ENCODE data around the gene SLC16A10. TPM values are rescaled to one million over a fixed set of nuclear protein-coding genes. Genes with fewer than 3 reads are reported as not detected.

Gene SLC16A10
- total and polyA plus RNA-seq, 2 of the 4 experiments (the other 2 are of a cell fraction), result not detected

DNA sequence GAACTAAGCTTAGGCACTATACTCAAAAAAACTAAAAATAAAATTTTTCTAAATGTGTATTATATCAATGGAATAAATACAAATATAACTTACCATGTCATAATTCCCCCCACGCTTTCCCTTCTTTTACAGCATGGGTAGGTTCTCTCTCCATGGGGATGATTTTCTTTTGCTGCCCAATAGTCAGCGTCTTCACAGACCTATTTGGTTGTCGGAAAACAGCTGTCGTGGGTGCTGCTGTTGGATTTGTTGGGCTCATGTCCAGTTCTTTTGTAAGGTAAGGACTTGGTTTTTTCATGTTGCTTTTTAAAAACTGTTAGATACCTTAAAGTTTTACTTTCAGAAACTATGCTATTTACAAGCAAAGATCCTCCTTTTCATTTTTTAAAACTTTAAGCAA, 85.3 kb downstream of the SLC16A10 start:
- Histone ChIP-seq H3K4me3 (ENCODE audit: insufficient read depth, low read depth, low read length) (no peak overlapping the region), H3K4me1 (ENCODE audit: control insufficient read depth, insufficient read depth, low read length) (no peaks in the 10 kb centered on the region), H4K91ac (ENCODE audit: insufficient read depth, low read depth, low read length) (no peak overlapping the region), H2BK15ac (ENCODE audit: low read depth, low read length) (no peak overlapping the region), H3K36me3 (ENCODE audit: control insufficient read depth, insufficient read depth, low read length) (no peaks in the 10 kb centered on the region), H3K56ac (ENCODE audit: extremely low read depth, insufficient read depth, low read length) (no peak overlapping the region), H3K14ac (replicated peaks; ENCODE audit: low read depth, low read length) (no peak overlapping the region), H4K20me1 (ENCODE audit: insufficient read depth, low read length) (no peaks in the 10 kb centered on the region), H3K79me1 (ENCODE audit: low read depth in 1 of 2, low read length in 2 of 2) (no peaks in the 10 kb centered on the region), H3K18ac (ENCODE audit: low read depth, low read length) (no peak overlapping the region), H4K8ac (ENCODE audit: low read depth in 2 of 2, low read length in 2 of 2) (no peak overlapping the region), H4K5ac (ENCODE audit: low read depth, low read length) (no peak overlapping the region), H3K9me1 (ENCODE audit: insufficient read depth, low read length) (no peaks in the 10 kb centered on the region), H3K9me3 (ENCODE audit: control insufficient read depth, insufficient read depth, low read length) (no peaks in the 10 kb centered on the region), H2BK20ac (ENCODE audit: low read depth, low read length) (no peak overlapping the region), H2AK9ac (replicated peaks; ENCODE audit: low read depth, low read length, poor library complexity) (no peak overlapping the region), H3K4me2 (ENCODE audit: low read depth, low read length) (no peak overlapping the region), H2AFZ (replicated peaks; ENCODE audit: low read length, poor library complexity) (no peak overlapping the region), H2BK5ac (ENCODE audit: low read depth, low read length, poor library complexity, severe bottlenecking) (no peak overlapping the region), H3K27ac (ENCODE audit: insufficient read depth, low read length) (no peak overlapping the region), H2AK5ac (ENCODE audit: low read depth, low read length) (no peak overlapping the region), H3K4ac (ENCODE audit: low read depth, low read length) (no peak overlapping the region), H3K9ac (ENCODE audit: low read depth, low read length) (no peak overlapping the region), H3K27me3 (ENCODE audit: control insufficient read depth, insufficient read depth, low read length) (peaks cover 16% of the 10 kb centered on the region), H2BK120ac (ENCODE audit: low read depth, low read length) (no peak overlapping the region), H3K23ac (ENCODE audit: low read depth, low read length) (no peak overlapping the region)
- TF ChIP-seq FOS (IDR thresholded peaks at IDR 0.05; ENCODE audit: low read depth, low read length) (no peak), RAD21 (IDR thresholded peaks at IDR 0.05; ENCODE audit: low read length) (no peak), CHD1 (IDR thresholded peaks at IDR 0.05; ENCODE audit: low read depth, low read length) (no peak), BHLHE40 (IDR thresholded peaks at IDR 0.05; ENCODE audit: low read depth, low read length) (no peak), NFE2L2 (IDR thresholded peaks at IDR 0.05; ENCODE audit: low read depth, low read length) (no peak), SMC3 (IDR thresholded peaks at IDR 0.05; ENCODE audit: low read depth, low read length) (no peak), MAZ (IDR thresholded peaks at IDR 0.05; ENCODE audit: borderline replicate concordance, low read depth, low read length) (no peak)
- TF ChIP-seq, protein P1, sequence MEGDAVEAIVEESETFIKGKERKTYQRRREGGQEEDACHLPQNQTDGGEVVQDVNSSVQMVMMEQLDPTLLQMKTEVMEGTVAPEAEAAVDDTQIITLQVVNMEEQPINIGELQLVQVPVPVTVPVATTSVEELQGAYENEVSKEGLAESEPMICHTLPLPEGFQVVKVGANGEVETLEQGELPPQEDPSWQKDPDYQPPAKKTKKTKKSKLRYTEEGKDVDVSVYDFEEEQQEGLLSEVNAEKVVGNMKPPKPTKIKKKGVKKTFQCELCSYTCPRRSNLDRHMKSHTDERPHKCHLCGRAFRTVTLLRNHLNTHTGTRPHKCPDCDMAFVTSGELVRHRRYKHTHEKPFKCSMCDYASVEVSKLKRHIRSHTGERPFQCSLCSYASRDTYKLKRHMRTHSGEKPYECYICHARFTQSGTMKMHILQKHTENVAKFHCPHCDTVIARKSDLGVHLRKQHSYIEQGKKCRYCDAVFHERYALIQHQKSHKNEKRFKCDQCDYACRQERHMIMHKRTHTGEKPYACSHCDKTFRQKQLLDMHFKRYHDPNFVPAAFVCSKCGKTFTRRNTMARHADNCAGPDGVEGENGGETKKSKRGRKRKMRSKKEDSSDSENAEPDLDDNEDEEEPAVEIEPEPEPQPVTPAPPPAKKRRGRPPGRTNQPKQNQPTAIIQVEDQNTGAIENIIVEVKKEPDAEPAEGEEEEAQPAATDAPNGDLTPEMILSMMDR (conservative IDR thresholded peaks at IDR 0.05; ENCODE audit: low read depth, low read length), result no peak
- TF ChIP-seq, protein P2, sequence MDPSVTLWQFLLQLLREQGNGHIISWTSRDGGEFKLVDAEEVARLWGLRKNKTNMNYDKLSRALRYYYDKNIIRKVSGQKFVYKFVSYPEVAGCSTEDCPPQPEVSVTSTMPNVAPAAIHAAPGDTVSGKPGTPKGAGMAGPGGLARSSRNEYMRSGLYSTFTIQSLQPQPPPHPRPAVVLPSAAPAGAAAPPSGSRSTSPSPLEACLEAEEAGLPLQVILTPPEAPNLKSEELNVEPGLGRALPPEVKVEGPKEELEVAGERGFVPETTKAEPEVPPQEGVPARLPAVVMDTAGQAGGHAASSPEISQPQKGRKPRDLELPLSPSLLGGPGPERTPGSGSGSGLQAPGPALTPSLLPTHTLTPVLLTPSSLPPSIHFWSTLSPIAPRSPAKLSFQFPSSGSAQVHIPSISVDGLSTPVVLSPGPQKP (IDR thresholded peaks at IDR 0.05; ENCODE audit: borderline replicate concordance, low read depth, low read length), result no peak
- in situ Hi-C loops (cut with MboI; ENCODE audit: low sequenced_read_pairs), result no loop called here
- POLR2A ChIA-PET (ENCODE audit: unreplicated experiment), result no interaction called here
- dilution Hi-C loops (cut with HindIII; ENCODE audit: low sequenced_read_pairs, unreplicated experiment), result no loop called here
- ATAC-seq (ENCODE audit: low read depth) (no peak), DNase-seq (no peak)
- CTCF ChIA-PET, result no interaction called here
- WGBS, 2 experiments (ENCODE audit: extremely low coverage in 2 of 2, insufficient read length in 1 of 2), result no CpG with 5 or more reads among the region's 4 CpGs
- BruUV-seq (replicated peaks), result no TSS peak
- intact Hi-C loops (cut with micrococcal nuclease), result no loop called here
